ENCODE measurements around the gene DMKN. TPM values are rescaled to one million over a fixed set of nuclear protein-coding genes. Genes with fewer than 3 reads are reported as not detected.

DMKN gene
- polyA plus RNA-seq, 1 experiment, result 1.3 TPM

- no peak for DNase-seq (ENCODE audit: low read depth, low spot score)
- H3K4me3 ChIP-seq (ENCODE audit: low read depth, low read length), result no peak overlapping the region
- ChIA-PET POLR2A (no interaction called here), CTCF (no interaction called here)
- no peak overlapping the region for H3K27ac ChIP-seq (ENCODE audit: low read depth, low read length)
- no peak for TF ChIP-seq CTCF (IDR thresholded peaks at IDR 0.05; ENCODE audit: low read depth, low read length)
- peaks cover 16% of the 10 kb centered on the region for H3K27me3 ChIP-seq (ENCODE audit: control insufficient read depth, insufficient read depth, low read length)
- H3K9me3 ChIP-seq (ENCODE audit: control insufficient read depth, insufficient read depth, low read length), result no peaks in the 10 kb centered on the region
Observed at GRCh38 chr19:35488677-35489076, 24.8 kb downstream of the DMKN start.

GRCh38 chr19:35487656-35488182, 25.7 kb downstream of the DMKN start:
- DNase-seq (ENCODE audit: low read depth, low spot score), result no peak
- H3K27me3 ChIP-seq (ENCODE audit: control insufficient read depth, insufficient read depth, low read length), result peaks cover 14% of the 10 kb centered on the region
- ChIA-PET POLR2A (no interaction called here), CTCF (interaction anchor here (1.4 kb wide), 1 partner anchor 8 kb away, joined by 10 read pairs; no protein-coding TSS in a partner anchor)
- H3K27ac ChIP-seq (ENCODE audit: low read depth, low read length), result no peak overlapping the region
- H3K9me3 ChIP-seq (ENCODE audit: control insufficient read depth, insufficient read depth, low read length), result no peaks in the 10 kb centered on the region
- no peak for TF ChIP-seq CTCF (IDR thresholded peaks at IDR 0.05; ENCODE audit: low read depth, low read length)
- H3K4me3 ChIP-seq (ENCODE audit: low read depth, low read length), result no peak overlapping the region

- DNase-seq (ENCODE audit: low read depth, low spot score), result no peak
- H3K27ac ChIP-seq (ENCODE audit: low read depth, low read length), result no peak overlapping the region
- CTCF ChIA-PET, result interaction anchor here (0.7 to 1.4 kb wide), 3 partner anchors 9 to 134 kb away, joined by 3 to 10 read pairs (median 3); no protein-coding TSS in a partner anchor
- H3K9me3 ChIP-seq (ENCODE audit: control insufficient read depth, insufficient read depth, low read length), result no peaks in the 10 kb centered on the region
- H3K27me3 ChIP-seq (ENCODE audit: control insufficient read depth, insufficient read depth, low read length), result peaks cover 13% of the 10 kb centered on the region
- no peak overlapping the region for H3K4me3 ChIP-seq (ENCODE audit: low read depth, low read length)
- POLR2A ChIA-PET, result no interaction called here
- no peak for TF ChIP-seq CTCF (IDR thresholded peaks at IDR 0.05; ENCODE audit: low read depth, low read length)
Observed at GRCh38 chr19:35486268-35486708, 27.2 kb downstream of the DMKN start.

- ChIA-PET POLR2A (no interaction called here), CTCF (interaction anchor here (0.6 to 1.3 kb wide), 4 partner anchors 9 to 131 kb away, joined by 3 to 4 read pairs (median 3); no protein-coding TSS in a partner anchor)
- no peak for DNase-seq (ENCODE audit: low read depth, low spot score)
- H3K27me3 ChIP-seq (ENCODE audit: control insufficient read depth, insufficient read depth, low read length), result peaks cover 6% of the 10 kb centered on the region
- no peak overlapping the region for H3K4me3 ChIP-seq (ENCODE audit: low read depth, low read length)
- H3K27ac ChIP-seq (ENCODE audit: low read depth, low read length), result no peak overlapping the region
- no peaks in the 10 kb centered on the region for H3K9me3 ChIP-seq (ENCODE audit: control insufficient read depth, insufficient read depth, low read length)
- no peak for TF ChIP-seq CTCF (IDR thresholded peaks at IDR 0.05; ENCODE audit: low read depth, low read length)
Observed at GRCh38 chr19:35484252-35485036, 29.0 kb downstream of the DMKN start.

- DNase-seq (ENCODE audit: low read depth, low spot score), result no peak
- Histone ChIP-seq H3K27me3 (ENCODE audit: control insufficient read depth, insufficient read depth, low read length) (peaks cover 6% of the 10 kb centered on the region), H3K9me3 (ENCODE audit: control insufficient read depth, insufficient read depth, low read length) (no peaks in the 10 kb centered on the region), H3K27ac (ENCODE audit: low read depth, low read length) (no peak overlapping the region), H3K4me3 (ENCODE audit: low read depth, low read length) (no peak overlapping the region)
- ChIA-PET CTCF (interaction anchor here (1.3 kb wide), 1 partner anchor 12 kb away, joined by 4 read pairs; no protein-coding TSS in a partner anchor), POLR2A (no interaction called here)
- TF ChIP-seq CTCF (IDR thresholded peaks at IDR 0.05; ENCODE audit: low read depth, low read length), result no peak
Observed at GRCh38 chr19:35483089-35483488, 30.4 kb downstream of the DMKN start.
